ENCODE data around the gene FBXL3. TPM values are rescaled to one million over a fixed set of nuclear protein-coding genes. Genes with fewer than 3 reads are reported as not detected.
"Not testable (repeated sequence)": the region's sequence is repeated elsewhere in the genome, so short reads cannot be mapped to it uniquely, and the experiment has no call there.

The FBXL3 gene
- total RNA-seq, 1 donor from 2014 or later, result 25.5 TPM

- H3K9ac ChIP-seq, result no peak overlapping the region
- H4K20me1 ChIP-seq (ENCODE audit: low read depth), result peaks cover 24% of the 10 kb centered on the region
- H2AFZ ChIP-seq (replicated peaks), result no peak overlapping the region
- Mint-ChIP-seq H3K4me3 (no peak overlapping the region), H3K9me3 (no peaks in the 10 kb centered on the region), H3K27me3 (ENCODE audit: insufficient read depth, low read depth) (no peaks in the 10 kb centered on the region), H3K4me1 (no peaks in the 10 kb centered on the region), H3K36me3 (peaks cover 32% of the 10 kb centered on the region), H3K27ac (no peak overlapping the region)
- peaks cover 3% of the 10 kb centered on the region for H3K36me3 ChIP-seq
- TF ChIP-seq EZH2phosphoT487 (IDR thresholded peaks at IDR 0.05) (no peak), CTCF (IDR thresholded peaks at IDR 0.05) (no peak)
- peaks cover 53% of the 10 kb centered on the region for H3K79me2 ChIP-seq (ENCODE audit: low read depth)
- no peak overlapping the region for H3K4me3 ChIP-seq
- no peaks in the 10 kb centered on the region for H3F3A ChIP-seq (ENCODE audit: low read depth)
- no peaks in the 10 kb centered on the region for H3K9me3 ChIP-seq (ENCODE audit: low read depth)
- H3K27me3 ChIP-seq, result no peaks in the 10 kb centered on the region
- no peaks in the 10 kb centered on the region for H3K4me1 ChIP-seq
- no peak for DNase-seq (ENCODE audit: low spot score)
- H3K27ac ChIP-seq, result no peak overlapping the region
- no peak overlapping the region for H3K4me2 ChIP-seq
Observed at GRCh38 chr13:77016251-77016812, 10.6 kb downstream of the FBXL3 start.

GRCh38 chr13:77014906-77015685 lies 11.9 kb downstream of the FBXL3 start:
- Mint-ChIP-seq H3K27me3 (ENCODE audit: insufficient read depth, low read depth) (no peaks in the 10 kb centered on the region), H3K36me3 (peaks cover 32% of the 10 kb centered on the region), H3K27ac (no peak overlapping the region), H3K4me3 (no peak overlapping the region), H3K9me3 (no peaks in the 10 kb centered on the region), H3K4me1 (no peaks in the 10 kb centered on the region)
- Histone ChIP-seq H2AFZ (replicated peaks) (no peak overlapping the region), H3K4me2 (no peak overlapping the region), H3F3A (ENCODE audit: low read depth) (no peaks in the 10 kb centered on the region), H4K20me1 (ENCODE audit: low read depth) (peaks cover 20% of the 10 kb centered on the region), H3K27me3 (no peaks in the 10 kb centered on the region), H3K36me3 (peaks cover 3% of the 10 kb centered on the region), H3K9me3 (ENCODE audit: low read depth) (no peaks in the 10 kb centered on the region), H3K9ac (no peak overlapping the region), H3K4me1 (no peaks in the 10 kb centered on the region), H3K79me2 (ENCODE audit: low read depth) (peaks cover 46% of the 10 kb centered on the region), H3K27ac (no peak overlapping the region), H3K4me3 (no peak overlapping the region)
- no peak for DNase-seq (ENCODE audit: low spot score)
- no peak for TF ChIP-seq EZH2 (IDR thresholded peaks at IDR 0.05)
- TF ChIP-seq CTCF (IDR thresholded peaks at IDR 0.05), result no peak
- no peak for TF ChIP-seq EZH2phosphoT487 (IDR thresholded peaks at IDR 0.05)

- no peak overlapping the region for H2AFZ ChIP-seq (replicated peaks)
- no peak for TF ChIP-seq EZH2phosphoT487 (IDR thresholded peaks at IDR 0.05)
- no peak for TF ChIP-seq CTCF (IDR thresholded peaks at IDR 0.05)
- no peak for TF ChIP-seq EZH2 (IDR thresholded peaks at IDR 0.05)
- H3K9me3 Mint-ChIP-seq, result no peaks in the 10 kb centered on the region
- no peak overlapping the region for H3K4me3 ChIP-seq
- no peaks in the 10 kb centered on the region for H3K4me1 Mint-ChIP-seq
- H3K4me1 ChIP-seq, result no peaks in the 10 kb centered on the region
- H3K27ac Mint-ChIP-seq, result no peak overlapping the region
- no peaks in the 10 kb centered on the region for H3K9me3 ChIP-seq (ENCODE audit: low read depth)
- H3K27ac ChIP-seq, result no peak overlapping the region
- no peaks in the 10 kb centered on the region for H3K27me3 Mint-ChIP-seq (ENCODE audit: insufficient read depth, low read depth)
- H3K27me3 ChIP-seq, result no peaks in the 10 kb centered on the region
- no peak overlapping the region for H3K4me3 Mint-ChIP-seq
- H3K36me3 Mint-ChIP-seq, result peaks cover 40% of the 10 kb centered on the region
- no peak overlapping the region for H3K9ac ChIP-seq
- H3K36me3 ChIP-seq, result peaks cover 2% of the 10 kb centered on the region
- H3K79me2 ChIP-seq (ENCODE audit: low read depth), result peaks cover 41% of the 10 kb centered on the region
- no peak for DNase-seq (ENCODE audit: low spot score)
- peaks cover 15% of the 10 kb centered on the region for H4K20me1 ChIP-seq (ENCODE audit: low read depth)
- H3F3A ChIP-seq (ENCODE audit: low read depth), result no peaks in the 10 kb centered on the region
- no peak overlapping the region for H3K4me2 ChIP-seq
Observed at GRCh38 chr13:77013853-77014542, 13.0 kb downstream of the FBXL3 start.

- not testable (repeated sequence) for H3K9ac ChIP-seq; H3K36me3 ChIP-seq; H3K27me3 Mint-ChIP-seq (ENCODE audit: insufficient read depth, low read depth); H3K4me1 ChIP-seq; H4K20me1 ChIP-seq (ENCODE audit: low read depth); H2AFZ ChIP-seq (replicated peaks); H3K27ac Mint-ChIP-seq; H3K27ac ChIP-seq; H3K4me1 Mint-ChIP-seq; H3K4me2 ChIP-seq; H3K27me3 ChIP-seq; H3K9me3 Mint-ChIP-seq; H3K4me3 Mint-ChIP-seq; H3K9me3 ChIP-seq (ENCODE audit: low read depth); H3F3A ChIP-seq (ENCODE audit: low read depth); H3K4me3 ChIP-seq; DNase-seq (ENCODE audit: low spot score)
- H3K36me3 Mint-ChIP-seq, result peaks cover 36% of the 10 kb centered on the region
- H3K79me2 ChIP-seq (ENCODE audit: low read depth), result peaks cover 29% of the 10 kb centered on the region
Observed at GRCh38 chr13:77009719-77010118, 17.2 kb downstream of the FBXL3 start.

Data from neural progenitor cell (in vitro differentiated cells).